A549 (cell line): ENCODE measurements around the gene SPRED3. TPM values are rescaled to one million over a fixed set of nuclear protein-coding genes. Genes with fewer than 3 reads are reported as not detected.

Experiments
- ATAC-seq, 2 experiments: fragments of 200-7000 bp in 1 of 2; fragments of >200 bp in 1 of 2; cut with Nextera tagmentation in 1 of 2; cut with Tn5 transposase in 1 of 2; 3 replicates each; pipeline versions ENCODE4 v1.8.0 to v1.9.1; 2018 to 2020; ENCODE audit warnings: mild to moderate bottlenecking in 1 of 2, moderate library complexity in 1 of 2
- CTCF ChIA-PET: fragments of 300-600 bp; sonication (Branson Sonifier 250); formaldehyde crosslinking; extraction: SDS; loops from one replicate; lab custom pipeline; 2021; ENCODE audit warnings: antibody characterized with exemption, inconsistent platforms; lab: Yijun Ruan, JAX
- POLR2A ChIA-PET: fragments of 350-600 bp; formaldehyde crosslinking; extraction: SDS; loops from one replicate; lab custom pipeline; 2021; ENCODE audit warnings: antibody characterized with exemption, inconsistent platforms; lab: Yijun Ruan, JAX
- DNase-seq, 2 experiments: peaks; one replicate each; pipeline versions ENCODE4 v3.0.0 to v3.0.0-alpha.2; 2011 to 2016; ENCODE audit warnings: low read depth in 1 of 2, low spot score in 1 of 2
- FAIRE-seq: peaks from 2 replicates; lab custom pipeline; 2011; peaks lifted over from hg19 to GRCh38; lab: Jason Lieb, UNC
- H3K27ac ChIP-seq, 2 experiments: fragments of >200 bp; sonication (Bioruptor Twin); formaldehyde crosslinking; 3 replicates each; pipeline ENCODE4 v1.5.1; 2016 to 2017
- H3K4me1 ChIP-seq: fragments of >200 bp; sonication (Bioruptor Twin); formaldehyde crosslinking; 3 replicates; pipeline ENCODE4 v1.6.1; 2016
- H3K4me2 ChIP-seq: fragments of >200 bp; sonication (Bioruptor Twin); formaldehyde crosslinking; 3 replicates; pipeline ENCODE4 v1.6.1; 2016
- H3K4me3 ChIP-seq: fragments of >200 bp; sonication (Bioruptor Twin); formaldehyde crosslinking; 3 replicates; pipeline ENCODE4 v1.5.1; 2016
- H3K9me3 ChIP-seq: fragments of >200 bp; sonication (Bioruptor Twin); formaldehyde crosslinking; 3 replicates; pipeline ENCODE4 v1.6.1; 2016
- CBX8 ChIP-seq: fragments of 200-600 bp; sonication (generic); IDR thresholded peaks from 2 replicates; pipeline ENCODE4 v1.6.1; 2016
- CEBPB ChIP-seq, 2 experiments: fragments of >200 bp in 1 of 2; sonication (Bioruptor Twin) in 1 of 2; formaldehyde crosslinking in 1 of 2; IDR thresholded peaks; 2 replicates each; pipeline ENCODE4 v1.6.1; 2012 to 2016
- EHF ChIP-seq: fragments of 250-450 bp; sonication (Bioruptor Pico); IDR thresholded peaks from 2 replicates; pipeline ENCODE4 v1.5.0; 2020; ENCODE audit warnings: mild to moderate bottlenecking
- EP300 ChIP-seq, 2 experiments: fragments of >200 bp; sonication (Bioruptor Twin); formaldehyde crosslinking; IDR thresholded peaks; 2 replicates in 1 of 2; 3 replicates in 1 of 2; pipeline ENCODE4 v1.6.1; 2016 to 2017
- FOSL2 ChIP-seq, 2 experiments: fragments of 450-650 bp in 1 of 2; fragments of >200 bp in 1 of 2; sonication (Bioruptor Twin) in 1 of 2; formaldehyde crosslinking; IDR thresholded peaks; 2 replicates each; pipeline versions ENCODE4 v1.5.0 to v1.6.1; 2016 to 2020; ENCODE audit warnings: mild to moderate bottlenecking in 1 of 2, moderate library complexity in 1 of 2
- HOXA7 ChIP-seq: fragments of 250-450 bp; sonication (Bioruptor Pico); IDR thresholded peaks from 2 replicates; pipeline ENCODE4 v1.5.0; 2020; ENCODE audit warnings: mild to moderate bottlenecking, moderate library complexity
- HOXB5 ChIP-seq: fragments of 250-450 bp; sonication (Bioruptor Pico); IDR thresholded peaks from 2 replicates; pipeline ENCODE4 v1.5.0; 2020; ENCODE audit warnings: mild to moderate bottlenecking, moderate library complexity
- KDM1A ChIP-seq: fragments of 200-600 bp; sonication (generic); IDR thresholded peaks from 2 replicates; pipeline ENCODE4 v1.6.1; 2016; ENCODE audit warnings: low read depth, mild to moderate bottlenecking
- KDM5A ChIP-seq: fragments of 200-600 bp; sonication (generic); IDR thresholded peaks from 2 replicates; pipeline ENCODE4 v1.6.1; 2016; ENCODE audit warnings: antibody characterized with exemption, mild to moderate bottlenecking
- MAFK ChIP-seq: fragments of 450-650 bp; IDR thresholded peaks from 2 replicates; pipeline ENCODE4 v1.6.1; 2014; ENCODE audit not compliant: partially characterized antibody
- MAZ ChIP-seq: fragments of 150-350 bp; IDR thresholded peaks from 2 replicates; pipeline ENCODE4 v1.6.1; 2014; ENCODE audit warnings: antibody characterized with exemption, low read depth, low read length, borderline replicate concordance
- PHF8 ChIP-seq: fragments of 200-600 bp; sonication (generic); IDR thresholded peaks from 2 replicates; pipeline ENCODE4 v1.6.1; 2016; ENCODE audit warnings: low read depth, mild to moderate bottlenecking, antibody characterized with exemption, moderate library complexity, borderline replicate concordance
- POLR2A ChIP-seq: IDR thresholded peaks from 2 replicates; pipeline ENCODE4 v1.6.1; 2012; ENCODE audit warnings: mild to moderate bottlenecking, low read length
- RNF2 ChIP-seq: fragments of 200-600 bp; sonication (generic); IDR thresholded peaks from 2 replicates; pipeline ENCODE4 v1.6.1; 2016; ENCODE audit warnings: low read depth, mild to moderate bottlenecking, antibody characterized with exemption, moderate library complexity, borderline replicate concordance
- SMC3 ChIP-seq: fragments of >200 bp; sonication (Bioruptor Twin); formaldehyde crosslinking; IDR thresholded peaks from 3 replicates; pipeline ENCODE4 v1.6.1; 2018; ENCODE audit warnings: inconsistent platforms
- SREBF2 ChIP-seq: fragments of 450-650 bp; IDR thresholded peaks from 2 replicates; pipeline ENCODE4 v1.6.1; 2014; ENCODE audit warnings: mild to moderate bottlenecking, moderate library complexity
- ZFP36 ChIP-seq: fragments of 450-650 bp; IDR thresholded peaks from 2 replicates; pipeline ENCODE4 v1.6.1; 2014; ENCODE audit warnings: borderline replicate concordance; ENCODE audit not compliant: partially characterized antibody
- WGBS: methylation state at CpG from one replicate; pipeline ENCODE4 v1.1.6; 2017; ENCODE audit errors: missing lambda C conversion rate; 5-methylcytosine and 5-hydroxymethylcytosine counted together
- polyA plus RNA-seq, 4 experiments: library from polyadenylated mRNA; depleted of rRNA in 3 of 4; stranded (reverse); fragments of >200 nt; fragmentation: RNase III in 1 of 4; extraction: RNeasy Plus Mini Kit Qiagen cat#74134 plus additional on column Dnase treatment in 1 of 4; gene quantifications; 2 replicates in 3 of 4; 3 replicates in 1 of 4; pipeline ENCODE4 v1.2.3, GENCODE V29; 2011 to 2017
- TF ChIP-seq, protein P1 (sequence below): fragments of >200 bp; sonication (Bioruptor Twin); formaldehyde crosslinking; IDR thresholded peaks from 3 replicates; pipeline ENCODE4 v1.6.1; 2016
- TF ChIP-seq, protein P2 (sequence below): IDR thresholded peaks from 2 replicates; pipeline ENCODE4 v1.6.1; 2012

Gene SPRED3
- polyA plus RNA-seq, 2 of the 4 experiments (the other 2 are of a cell fraction), result 2.8 to 3.0 TPM

GRCh38 chr19:38445362-38445761 lies 56.9 kb downstream of the SPRED3 start:
- FAIRE-seq (peak; percentile 84), ATAC-seq (no peak), DNase-seq (no peak)
- H3K9me3 ChIP-seq, result no peaks in the 10 kb centered on the region
- H3K4me3 ChIP-seq, result no peak overlapping the region
- no peak overlapping the region for H3K27ac ChIP-seq
- no peaks in the 10 kb centered on the region for H3K4me1 ChIP-seq
- no peak overlapping the region for H3K4me2 ChIP-seq
- ChIA-PET POLR2A (no interaction called here), CTCF (interaction anchor here (0.7 to 2.0 kb wide), 3 partner anchors 8 to 211 kb away, joined by 3 to 10 read pairs (median 6); partner anchors contain the start of gene FAM98C)
- 74% methylated on average over 7 of the region's 7 CpGs for WGBS
- TF ChIP-seq CBX8 (no peak), KDM1A (no peak), CEBPB (IDR thresholded peaks at IDR 0.05) (no peak), ZFP36 (no peak), HOXB5 (no peak)
- TF ChIP-seq, protein P1, sequence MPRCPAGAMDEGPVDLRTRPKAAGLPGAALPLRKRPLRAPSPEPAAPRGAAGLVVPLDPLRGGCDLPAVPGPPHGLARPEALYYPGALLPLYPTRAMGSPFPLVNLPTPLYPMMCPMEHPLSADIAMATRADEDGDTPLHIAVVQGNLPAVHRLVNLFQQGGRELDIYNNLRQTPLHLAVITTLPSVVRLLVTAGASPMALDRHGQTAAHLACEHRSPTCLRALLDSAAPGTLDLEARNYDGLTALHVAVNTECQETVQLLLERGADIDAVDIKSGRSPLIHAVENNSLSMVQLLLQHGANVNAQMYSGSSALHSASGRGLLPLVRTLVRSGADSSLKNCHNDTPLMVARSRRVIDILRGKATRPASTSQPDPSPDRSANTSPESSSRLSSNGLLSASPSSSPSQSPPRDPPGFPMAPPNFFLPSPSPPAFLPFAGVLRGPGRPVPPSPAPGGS, result no peak

DNA sequence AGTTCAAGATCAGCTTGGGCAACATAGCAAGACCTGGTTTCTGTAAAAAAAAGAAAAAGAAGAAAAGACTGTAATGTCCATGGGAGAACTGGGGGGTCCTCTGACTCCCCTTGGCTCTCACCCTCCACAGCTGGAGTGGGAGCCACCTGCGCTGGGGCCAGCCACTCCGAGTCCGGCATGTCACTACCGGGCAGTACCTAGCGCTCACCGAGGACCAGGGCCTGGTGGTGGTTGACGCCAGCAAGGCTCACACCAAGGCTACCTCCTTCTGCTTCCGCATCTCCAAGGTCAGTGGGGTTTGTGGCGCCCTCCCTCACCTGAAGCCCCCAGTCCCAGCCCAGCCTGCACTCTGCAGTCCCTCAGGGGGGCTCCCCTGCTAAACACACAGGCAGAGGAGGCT lies 59.7 kb downstream of the SPRED3 start:
- Histone ChIP-seq H3K9me3 (no peaks in the 10 kb centered on the region), H3K4me2 (no peak overlapping the region), H3K4me1 (no peaks in the 10 kb centered on the region), H3K4me3 (no peak overlapping the region), H3K27ac (no peak overlapping the region)
- CTCF ChIA-PET, result interaction anchor here (0.8 to 5.2 kb wide), 3 partner anchors 31 to 218 kb away, joined by 3 to 22 read pairs (median 4); partner anchors contain the start of gene FAM98C
- FAIRE-seq (no peak), DNase-seq (no peak), ATAC-seq (no peak)
- 72% methylated on average over 9 of the region's 9 CpGs for WGBS
- TF ChIP-seq, protein P2, sequence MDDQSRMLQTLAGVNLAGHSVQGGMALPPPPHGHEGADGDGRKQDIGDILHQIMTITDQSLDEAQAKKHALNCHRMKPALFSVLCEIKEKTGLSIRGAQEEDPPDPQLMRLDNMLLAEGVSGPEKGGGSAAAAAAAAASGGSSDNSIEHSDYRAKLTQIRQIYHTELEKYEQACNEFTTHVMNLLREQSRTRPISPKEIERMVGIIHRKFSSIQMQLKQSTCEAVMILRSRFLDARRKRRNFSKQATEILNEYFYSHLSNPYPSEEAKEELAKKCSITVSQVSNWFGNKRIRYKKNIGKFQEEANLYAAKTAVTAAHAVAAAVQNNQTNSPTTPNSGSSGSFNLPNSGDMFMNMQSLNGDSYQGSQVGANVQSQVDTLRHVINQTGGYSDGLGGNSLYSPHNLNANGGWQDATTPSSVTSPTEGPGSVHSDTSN, result no peak
- TF ChIP-seq FOSL2 (IDR thresholded peaks at IDR 0.05) (no peak), FOSL2 (CRISPR knock-in tag; IDR thresholded peaks at IDR 0.05) (no peak), EP300 (IDR thresholded peaks at IDR 0.05) (no peak), KDM5A (no peak), EHF (CRISPR knock-in tag) (no peak), PHF8 (no peak), MAZ (no peak), POLR2A (no peak), SREBF2 (no peak), HOXA7 (CRISPR knock-in tag) (no peak), RNF2 (no peak), SMC3 (no peak), MAFK (no peak)
- POLR2A ChIA-PET, result no interaction called here

Other genes with a start within 250 kb of the SPRED3 start
- gene DPF1, start 164.5 kb upstream of the SPRED3 start, polyA plus RNA-seq (2011; rRNA removed), result 1.3 and 2.1 TPM in 2 replicates
- gene DPF1, start 164.5 kb upstream of the SPRED3 start, polyA plus RNA-seq (2017; fragmentation: RNase III; extraction: RNeasy Plus Mini Kit Qiagen cat#74134 plus additional on column Dnase treatment), result 4.4 to 6.8 TPM (median 5.3 TPM) in 3 replicates
- 14.6 and 30.5 TPM in 2 replicates for gene PPP1R14A, start 132.3 kb upstream of the SPRED3 start, polyA plus RNA-seq (2011; rRNA removed)
- gene PPP1R14A, start 132.3 kb upstream of the SPRED3 start, polyA plus RNA-seq (2017; fragmentation: RNase III; extraction: RNeasy Plus Mini Kit Qiagen cat#74134 plus additional on column Dnase treatment), result 88.6 to 99.6 TPM (median 99.5 TPM) in 3 replicates
- gene SPINT2, start 124.1 kb upstream of the SPRED3 start, polyA plus RNA-seq (2011; rRNA removed), result 343 and 425 TPM in 2 replicates
- gene SPINT2, start 124.1 kb upstream of the SPRED3 start, polyA plus RNA-seq (2017; fragmentation: RNase III; extraction: RNeasy Plus Mini Kit Qiagen cat#74134 plus additional on column Dnase treatment), result 244 to 296 TPM (median 291 TPM) in 3 replicates
- gene C19orf33, start 84.4 kb upstream of the SPRED3 start, polyA plus RNA-seq (2011; rRNA removed), result 197 and 302 TPM in 2 replicates
- 487 to 531 TPM (median 489 TPM) in 3 replicates for gene C19orf33, start 84.4 kb upstream of the SPRED3 start, polyA plus RNA-seq (2017; fragmentation: RNase III; extraction: RNeasy Plus Mini Kit Qiagen cat#74134 plus additional on column Dnase treatment)
- gene YIF1B, start 72.8 kb upstream of the SPRED3 start, polyA plus RNA-seq (2011; rRNA removed), result 75.5 and 88.1 TPM in 2 replicates
- gene YIF1B, start 72.8 kb upstream of the SPRED3 start, polyA plus RNA-seq (2017; fragmentation: RNase III; extraction: RNeasy Plus Mini Kit Qiagen cat#74134 plus additional on column Dnase treatment), result 87.5 to 104 TPM (median 100 TPM) in 3 replicates
- 2.8 and 3.8 TPM in 2 replicates for gene KCNK6, start 68.9 kb upstream of the SPRED3 start, polyA plus RNA-seq (2011; rRNA removed)
- 2.4 to 2.8 TPM (median 2.4 TPM) in 3 replicates for gene KCNK6, start 68.9 kb upstream of the SPRED3 start, polyA plus RNA-seq (2017; fragmentation: RNase III; extraction: RNeasy Plus Mini Kit Qiagen cat#74134 plus additional on column Dnase treatment)
- gene CATSPERG, start 52.9 kb upstream of the SPRED3 start, polyA plus RNA-seq (2011; rRNA removed), result 1.4 and 1.7 TPM in 2 replicates
- 0.62 to 1.4 TPM (median 0.80 TPM) in 3 replicates for gene CATSPERG, start 52.9 kb upstream of the SPRED3 start, polyA plus RNA-seq (2017; fragmentation: RNase III; extraction: RNeasy Plus Mini Kit Qiagen cat#74134 plus additional on column Dnase treatment)
- 437 and 469 TPM in 2 replicates for gene PSMD8, start 14.1 kb upstream of the SPRED3 start, polyA plus RNA-seq (2011; rRNA removed)
- 456 to 462 TPM (median 458 TPM) in 3 replicates for gene PSMD8, start 14.1 kb upstream of the SPRED3 start, polyA plus RNA-seq (2017; fragmentation: RNase III; extraction: RNeasy Plus Mini Kit Qiagen cat#74134 plus additional on column Dnase treatment)
- gene GGN, start 663 bp upstream of the SPRED3 start, polyA plus RNA-seq (2011; rRNA removed), result not detected in 2 replicates
- 0.33 to 0.66 TPM (median 0.46 TPM) in 3 replicates for gene GGN, start 663 bp upstream of the SPRED3 start, polyA plus RNA-seq (2017; fragmentation: RNase III; extraction: RNeasy Plus Mini Kit Qiagen cat#74134 plus additional on column Dnase treatment)
- 12.8 and 13.8 TPM in 2 replicates for gene FAM98C, start 14.4 kb downstream of the SPRED3 start, polyA plus RNA-seq (2011; rRNA removed)
- 19.5 to 20.4 TPM (median 20.1 TPM) in 3 replicates for gene FAM98C, start 14.4 kb downstream of the SPRED3 start, polyA plus RNA-seq (2017; fragmentation: RNase III; extraction: RNeasy Plus Mini Kit Qiagen cat#74134 plus additional on column Dnase treatment)
- 0.13 and 0.22 TPM in 2 replicates for gene RASGRP4, start 37.5 kb downstream of the SPRED3 start, polyA plus RNA-seq (2011; rRNA removed)
- gene RASGRP4, start 37.5 kb downstream of the SPRED3 start, polyA plus RNA-seq (2017; fragmentation: RNase III; extraction: RNeasy Plus Mini Kit Qiagen cat#74134 plus additional on column Dnase treatment), result 0.09 to 0.30 TPM (median 0.18 TPM) in 3 replicates
- gene RYR1, start 45.0 kb downstream of the SPRED3 start, polyA plus RNA-seq (2011; rRNA removed), result 0.87 and 1.4 TPM in 2 replicates
- gene RYR1, start 45.0 kb downstream of the SPRED3 start, polyA plus RNA-seq (2017; fragmentation: RNase III; extraction: RNeasy Plus Mini Kit Qiagen cat#74134 plus additional on column Dnase treatment), result 3.1 to 4.5 TPM (median 3.7 TPM) in 3 replicates
- 0.78 and 1.2 TPM in 2 replicates for gene MAP4K1, start 229.3 kb downstream of the SPRED3 start, polyA plus RNA-seq (2011; rRNA removed)
- gene MAP4K1, start 229.3 kb downstream of the SPRED3 start, polyA plus RNA-seq (2017; fragmentation: RNase III; extraction: RNeasy Plus Mini Kit Qiagen cat#74134 plus additional on column Dnase treatment), result 1.3 to 2.6 TPM (median 2.1 TPM) in 3 replicates
- 419 and 491 TPM in 2 replicates for gene EIF3K, start 230.5 kb downstream of the SPRED3 start, polyA plus RNA-seq (2011; rRNA removed)
- gene EIF3K, start 230.5 kb downstream of the SPRED3 start, polyA plus RNA-seq (2017; fragmentation: RNase III; extraction: RNeasy Plus Mini Kit Qiagen cat#74134 plus additional on column Dnase treatment), result 910 to 1,057 TPM (median 937 TPM) in 3 replicates